Prostate gland (tissue), 2 donors: ENCODE results near the gene TMEM131L.

Experiments used
- POLR2A ChIP-seq: fragments of 450-650 bp; IDR thresholded peaks from one replicate; pipeline ENCODE4 v1.6.1; 2016; ENCODE audit warnings: antibody characterized with exemption, mild to moderate bottlenecking
- POLR2AphosphoS5 ChIP-seq: sonication (generic); formaldehyde crosslinking; IDR thresholded peaks from one replicate; pipeline ENCODE4 v1.6.1; 2017; ENCODE audit warnings: antibody characterized with exemption
- TF ChIP-seq, protein P1 (sequence below), 4 experiments: fragments of 200-600 bp in 2 of 4; fragments of 450-650 bp in 2 of 4; sonication (generic) in 2 of 4; IDR thresholded peaks; 1 replicate in 3 of 4; 2 replicates in 1 of 4; pipeline ENCODE4 v1.5.1; 2016 to 2019; ENCODE audit warnings: antibody characterized with exemption in 4 of 4, mild to moderate bottlenecking in 2 of 4, moderate library complexity in 2 of 4

DNA sequence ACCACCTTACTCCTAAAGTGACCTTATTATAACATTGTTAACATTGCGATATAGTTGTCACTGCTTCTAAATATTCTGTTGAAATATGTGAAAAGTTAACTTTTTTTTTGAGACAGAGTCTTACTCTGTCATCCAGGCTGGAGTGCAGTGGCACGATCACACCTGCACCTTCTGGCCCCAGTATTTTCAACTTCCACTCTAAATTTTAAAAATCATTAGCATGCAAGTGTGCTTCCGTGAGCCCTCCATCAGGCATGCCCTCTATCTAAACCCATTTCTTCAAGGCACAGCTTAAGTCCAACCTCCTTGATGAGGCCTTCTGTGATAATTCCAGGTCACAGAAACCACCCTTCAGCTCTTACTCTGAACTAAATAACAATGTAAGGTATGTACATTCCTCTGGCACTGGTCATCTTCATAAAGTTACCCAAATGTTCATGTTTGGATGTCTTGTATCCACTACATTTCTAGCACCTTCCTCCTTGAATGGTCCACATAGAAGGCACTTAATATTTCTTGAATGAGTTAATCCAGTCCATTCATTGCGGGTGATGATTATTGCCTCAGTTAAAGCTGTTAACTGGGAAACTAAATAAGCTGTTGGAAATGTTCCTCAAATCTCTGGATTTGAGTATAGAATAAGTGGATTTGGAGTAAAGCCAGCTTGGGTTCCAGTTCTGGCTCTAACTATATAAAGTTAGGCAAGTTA, 38.6 kb upstream of the TMEM131L start:
- TF ChIP-seq, protein P1, sequence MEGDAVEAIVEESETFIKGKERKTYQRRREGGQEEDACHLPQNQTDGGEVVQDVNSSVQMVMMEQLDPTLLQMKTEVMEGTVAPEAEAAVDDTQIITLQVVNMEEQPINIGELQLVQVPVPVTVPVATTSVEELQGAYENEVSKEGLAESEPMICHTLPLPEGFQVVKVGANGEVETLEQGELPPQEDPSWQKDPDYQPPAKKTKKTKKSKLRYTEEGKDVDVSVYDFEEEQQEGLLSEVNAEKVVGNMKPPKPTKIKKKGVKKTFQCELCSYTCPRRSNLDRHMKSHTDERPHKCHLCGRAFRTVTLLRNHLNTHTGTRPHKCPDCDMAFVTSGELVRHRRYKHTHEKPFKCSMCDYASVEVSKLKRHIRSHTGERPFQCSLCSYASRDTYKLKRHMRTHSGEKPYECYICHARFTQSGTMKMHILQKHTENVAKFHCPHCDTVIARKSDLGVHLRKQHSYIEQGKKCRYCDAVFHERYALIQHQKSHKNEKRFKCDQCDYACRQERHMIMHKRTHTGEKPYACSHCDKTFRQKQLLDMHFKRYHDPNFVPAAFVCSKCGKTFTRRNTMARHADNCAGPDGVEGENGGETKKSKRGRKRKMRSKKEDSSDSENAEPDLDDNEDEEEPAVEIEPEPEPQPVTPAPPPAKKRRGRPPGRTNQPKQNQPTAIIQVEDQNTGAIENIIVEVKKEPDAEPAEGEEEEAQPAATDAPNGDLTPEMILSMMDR (IDR thresholded peaks at IDR 0.05) = no peak
- TF ChIP-seq POLR2A (no peak), POLR2AphosphoS5 (no peak)
